ENCODE results near the gene L2HGDH. TPM values are rescaled to one million over a fixed set of nuclear protein-coding genes. Genes with fewer than 3 reads are reported as not detected.

Gene L2HGDH
- total RNA-seq, 1 experiment from 2014 or later: 24.0 TPM

GRCh38 chr14:50272498-50272897 lies 39.5 kb downstream of the L2HGDH start (continued):
- TF ChIP-seq ZNF281 (CRISPR knock-in tag; IDR thresholded peaks at IDR 0.05) (no peak), ESRRA (CRISPR knock-in tag; IDR thresholded peaks at IDR 0.05; ENCODE audit: borderline replicate concordance) (no peak), ETV6 (CRISPR knock-in tag; IDR thresholded peaks at IDR 0.05) (no peak), TP53 (CRISPR knock-in tag; IDR thresholded peaks at IDR 0.05) (no peak), FOXK1 (CRISPR knock-in tag; IDR thresholded peaks at IDR 0.05) (no peak), SP1 (CRISPR knock-in tag; conservative IDR thresholded peaks at IDR 0.05) (no peak), ATF6 (CRISPR knock-in tag; IDR thresholded peaks at IDR 0.05) (no peak), MXD4 (CRISPR knock-in tag; IDR thresholded peaks at IDR 0.05; ENCODE audit: borderline replicate concordance) (no peak), ELF4 (CRISPR knock-in tag; IDR thresholded peaks at IDR 0.05; ENCODE audit: low read depth) (no peak), ZNF416 (CRISPR knock-in tag; IDR thresholded peaks at IDR 0.05) (no peak)

- Mint-ChIP-seq H3K27ac (no peak overlapping the region; the same call in 1 of the 2 replicates), H3K27me3 (ENCODE audit: low read depth) (no peaks in the 10 kb centered on the region), H3K4me1 (no peaks in the 10 kb centered on the region), H3K36me3 (peaks cover 11% of the 10 kb centered on the region), H3K4me3 (no peak overlapping the region), H3K9me3 (no peaks in the 10 kb centered on the region)
- TF ChIP-seq MXD4 (CRISPR knock-in tag; IDR thresholded peaks at IDR 0.05; ENCODE audit: borderline replicate concordance) (no peak), ZNF396 (CRISPR knock-in tag; IDR thresholded peaks at IDR 0.05; ENCODE audit: borderline replicate concordance) (no peak), SMAD4 (CRISPR knock-in tag; IDR thresholded peaks at IDR 0.05) (no peak), OVOL2 (CRISPR knock-in tag; IDR thresholded peaks at IDR 0.05; ENCODE audit: borderline replicate concordance) (no peak), GABPB1 (CRISPR knock-in tag; IDR thresholded peaks at IDR 0.05) (no peak), AFF4 (CRISPR knock-in tag; IDR thresholded peaks at IDR 0.05; ENCODE audit: borderline replicate concordance) (no peak), ESRRA (CRISPR knock-in tag; IDR thresholded peaks at IDR 0.05; ENCODE audit: borderline replicate concordance) (no peak), CBFB (CRISPR knock-in tag; IDR thresholded peaks at IDR 0.05; ENCODE audit: low read depth) (no peak), KAT7 (CRISPR knock-in tag; IDR thresholded peaks at IDR 0.05; ENCODE audit: borderline replicate concordance) (no peak), ZNF138 (CRISPR knock-in tag; conservative IDR thresholded peaks at IDR 0.05) (no peak), GTF2I (CRISPR knock-in tag; conservative IDR thresholded peaks at IDR 0.05) (no peak)
- ATAC-seq (no peak), DNase-seq (ENCODE audit: low spot score) (no peak)
- CTCF ChIA-PET: interaction anchor here (0.5 kb wide), 1 partner anchor 25 kb away, joined by 4 read pairs; no protein-coding TSS in a partner anchor
- POLR2A ChIA-PET: no interaction called here
Observed at GRCh38 chr14:50270932-50271331, 41.1 kb downstream of the L2HGDH start.

Data from WTC11 (cell line).